Kidney epithelial cell (primary cell): Measurements from ENCODE around the gene PTPN23. TPM values are rescaled to one million over a fixed set of nuclear protein-coding genes. Genes with fewer than 3 reads are reported as not detected.

Source experiments
- DNase-seq: peaks from one replicate; pipeline ENCODE4 v3.0.0-alpha.2; 2010; ENCODE audit warnings: low read depth
- H3K27me3 ChIP-seq: 2 replicates; pipeline ENCODE4 v1.6.0; 2011; ENCODE audit warnings: low read length; ENCODE audit not compliant: control insufficient read depth, insufficient read depth
- H3K36me3 ChIP-seq: 2 replicates; pipeline ENCODE4 v1.5.1; 2011; ENCODE audit warnings: low read length; ENCODE audit not compliant: control insufficient read depth, insufficient read depth
- H3K4me3 ChIP-seq: 2 replicates; pipeline ENCODE4 v1.5.1; 2011; ENCODE audit warnings: low read depth, mild to moderate bottlenecking, control low read depth, low read length
- CTCF ChIP-seq: IDR thresholded peaks from 2 replicates; pipeline ENCODE4 v1.5.1; 2011; ENCODE audit warnings: mild to moderate bottlenecking, moderate library complexity, low read length, control low read depth, inconsistent platforms; ENCODE audit not compliant: insufficient read depth, poor library complexity, severe bottlenecking
- total RNA-seq: library from RNA; depleted of rRNA; stranded (reverse); fragments of >200 nt; gene quantifications from 2 replicates; pipeline ENCODE4 v1.2.3, GENCODE V29; 2015

The PTPN23 gene, protein sequence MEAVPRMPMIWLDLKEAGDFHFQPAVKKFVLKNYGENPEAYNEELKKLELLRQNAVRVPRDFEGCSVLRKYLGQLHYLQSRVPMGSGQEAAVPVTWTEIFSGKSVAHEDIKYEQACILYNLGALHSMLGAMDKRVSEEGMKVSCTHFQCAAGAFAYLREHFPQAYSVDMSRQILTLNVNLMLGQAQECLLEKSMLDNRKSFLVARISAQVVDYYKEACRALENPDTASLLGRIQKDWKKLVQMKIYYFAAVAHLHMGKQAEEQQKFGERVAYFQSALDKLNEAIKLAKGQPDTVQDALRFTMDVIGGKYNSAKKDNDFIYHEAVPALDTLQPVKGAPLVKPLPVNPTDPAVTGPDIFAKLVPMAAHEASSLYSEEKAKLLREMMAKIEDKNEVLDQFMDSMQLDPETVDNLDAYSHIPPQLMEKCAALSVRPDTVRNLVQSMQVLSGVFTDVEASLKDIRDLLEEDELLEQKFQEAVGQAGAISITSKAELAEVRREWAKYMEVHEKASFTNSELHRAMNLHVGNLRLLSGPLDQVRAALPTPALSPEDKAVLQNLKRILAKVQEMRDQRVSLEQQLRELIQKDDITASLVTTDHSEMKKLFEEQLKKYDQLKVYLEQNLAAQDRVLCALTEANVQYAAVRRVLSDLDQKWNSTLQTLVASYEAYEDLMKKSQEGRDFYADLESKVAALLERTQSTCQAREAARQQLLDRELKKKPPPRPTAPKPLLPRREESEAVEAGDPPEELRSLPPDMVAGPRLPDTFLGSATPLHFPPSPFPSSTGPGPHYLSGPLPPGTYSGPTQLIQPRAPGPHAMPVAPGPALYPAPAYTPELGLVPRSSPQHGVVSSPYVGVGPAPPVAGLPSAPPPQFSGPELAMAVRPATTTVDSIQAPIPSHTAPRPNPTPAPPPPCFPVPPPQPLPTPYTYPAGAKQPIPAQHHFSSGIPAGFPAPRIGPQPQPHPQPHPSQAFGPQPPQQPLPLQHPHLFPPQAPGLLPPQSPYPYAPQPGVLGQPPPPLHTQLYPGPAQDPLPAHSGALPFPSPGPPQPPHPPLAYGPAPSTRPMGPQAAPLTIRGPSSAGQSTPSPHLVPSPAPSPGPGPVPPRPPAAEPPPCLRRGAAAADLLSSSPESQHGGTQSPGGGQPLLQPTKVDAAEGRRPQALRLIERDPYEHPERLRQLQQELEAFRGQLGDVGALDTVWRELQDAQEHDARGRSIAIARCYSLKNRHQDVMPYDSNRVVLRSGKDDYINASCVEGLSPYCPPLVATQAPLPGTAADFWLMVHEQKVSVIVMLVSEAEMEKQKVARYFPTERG (N-terminal part only)
- total RNA-seq, result 20.9 and 31.1 TPM in 2 replicates

DNA sequence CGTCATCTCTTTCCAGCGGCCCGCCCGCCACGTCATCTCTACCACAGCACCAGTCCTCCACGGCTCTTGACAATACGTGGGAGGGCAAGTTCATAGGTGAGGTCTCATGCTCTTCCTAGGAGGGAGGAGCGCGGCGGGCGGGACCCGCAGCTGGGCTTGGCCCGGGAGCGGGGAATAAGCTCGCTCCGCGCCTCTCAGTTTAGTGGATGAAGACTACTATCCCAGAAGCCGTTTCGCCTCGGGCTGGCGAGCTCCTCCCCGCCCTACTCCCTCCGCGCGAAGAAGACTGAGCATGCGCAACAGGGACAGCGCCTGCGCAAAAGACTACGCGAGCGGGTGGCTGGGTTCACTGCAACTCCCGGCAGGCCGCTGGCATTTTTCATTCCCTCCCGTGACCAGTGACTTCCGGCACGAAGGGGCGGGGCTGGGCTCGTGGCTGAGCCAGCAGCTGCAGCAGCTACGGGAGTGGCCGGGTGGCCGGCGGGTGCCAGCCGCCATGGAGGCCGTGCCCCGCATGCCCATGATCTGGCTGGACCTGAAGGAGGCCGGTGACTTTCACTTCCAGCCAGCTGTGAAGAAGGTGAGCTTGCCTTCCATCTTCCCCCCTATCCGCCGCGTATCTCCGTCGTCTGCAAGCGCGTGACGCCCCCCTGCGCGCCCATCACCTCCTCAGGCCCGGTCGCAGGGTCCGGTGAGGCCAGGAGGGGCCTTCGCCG is at the start of gene PTPN23:
TSS of gene PTPN23 (plus strand) at position 421 of the 716 bp plus-strand sequence. CDS start at position 497, 76 bp downstream.
- Histone ChIP-seq H3K27me3 (no peaks in the 10 kb centered on the region), H3K36me3 (no peaks in the 10 kb centered on the region), H3K4me3 (peak within 1 kb of the TSS; percentile 89)
- no peak for TF ChIP-seq CTCF
- peak; percentile 95 for DNase-seq

- H3K36me3 ChIP-seq, result peaks cover 1% of the 10 kb centered on the region
- no peaks in the 10 kb centered on the region for H3K27me3 ChIP-seq
- H3K4me3 ChIP-seq, result no peak overlapping the region
- no peak for TF ChIP-seq CTCF
- DNase-seq, result no peak
Observed at GRCh38 chr3:47333907-47334306, 46.9 kb upstream of the PTPN23 start.

DNA sequence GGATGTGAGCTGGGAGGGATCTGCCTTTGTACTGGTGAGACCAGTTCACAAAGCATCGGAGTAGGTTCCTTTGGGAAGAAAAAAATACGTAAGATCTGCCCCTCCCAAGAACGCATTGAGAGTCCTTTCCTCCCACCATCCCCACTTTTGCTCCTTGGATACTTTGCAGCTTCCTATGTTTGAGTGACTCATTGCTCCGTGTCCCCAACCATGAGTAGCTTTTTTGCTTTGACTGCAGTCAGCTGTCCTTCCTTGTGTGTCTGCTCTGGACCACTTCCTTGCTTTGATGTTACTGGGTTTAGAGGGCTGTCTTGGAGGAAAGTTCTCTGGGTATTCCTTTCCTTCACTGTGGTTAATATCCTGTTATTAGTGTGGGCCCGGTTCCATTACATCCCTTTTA is 43.2 kb upstream of the PTPN23 start:
- Histone ChIP-seq H3K27me3 (no peaks in the 10 kb centered on the region), H3K4me3 (no peak overlapping the region), H3K36me3 (peaks cover 1% of the 10 kb centered on the region)
- no peak for TF ChIP-seq CTCF
- no peak for DNase-seq

- Histone ChIP-seq H3K36me3 (peaks cover 1% of the 10 kb centered on the region), H3K4me3 (no peak overlapping the region), H3K27me3 (no peaks in the 10 kb centered on the region)
- DNase-seq, result no peak
- TF ChIP-seq CTCF, result no peak
Observed at GRCh38 chr3:47339951-47340350, 40.9 kb upstream of the PTPN23 start.

- Histone ChIP-seq H3K4me3 (no peak overlapping the region), H3K27me3 (no peaks in the 10 kb centered on the region), H3K36me3 (peaks cover 1% of the 10 kb centered on the region)
- TF ChIP-seq CTCF, result no peak
- no peak for DNase-seq
Observed at GRCh38 chr3:47340866-47341265, 40.0 kb upstream of the PTPN23 start.
